GM11168 (cell line): ENCODE measurements around the gene ST6GAL1.

ENCODE experiments used
- in situ Hi-C: fragments of 300-500 bp; cut with MboI; formaldehyde crosslinking; loops from one replicate; pipeline ENCODE4 v1.12.0; 2022; ENCODE audit warnings: low sequenced_read_pairs; ENCODE audit not compliant: unreplicated experiment

ST6GAL1 gene

DNA sequence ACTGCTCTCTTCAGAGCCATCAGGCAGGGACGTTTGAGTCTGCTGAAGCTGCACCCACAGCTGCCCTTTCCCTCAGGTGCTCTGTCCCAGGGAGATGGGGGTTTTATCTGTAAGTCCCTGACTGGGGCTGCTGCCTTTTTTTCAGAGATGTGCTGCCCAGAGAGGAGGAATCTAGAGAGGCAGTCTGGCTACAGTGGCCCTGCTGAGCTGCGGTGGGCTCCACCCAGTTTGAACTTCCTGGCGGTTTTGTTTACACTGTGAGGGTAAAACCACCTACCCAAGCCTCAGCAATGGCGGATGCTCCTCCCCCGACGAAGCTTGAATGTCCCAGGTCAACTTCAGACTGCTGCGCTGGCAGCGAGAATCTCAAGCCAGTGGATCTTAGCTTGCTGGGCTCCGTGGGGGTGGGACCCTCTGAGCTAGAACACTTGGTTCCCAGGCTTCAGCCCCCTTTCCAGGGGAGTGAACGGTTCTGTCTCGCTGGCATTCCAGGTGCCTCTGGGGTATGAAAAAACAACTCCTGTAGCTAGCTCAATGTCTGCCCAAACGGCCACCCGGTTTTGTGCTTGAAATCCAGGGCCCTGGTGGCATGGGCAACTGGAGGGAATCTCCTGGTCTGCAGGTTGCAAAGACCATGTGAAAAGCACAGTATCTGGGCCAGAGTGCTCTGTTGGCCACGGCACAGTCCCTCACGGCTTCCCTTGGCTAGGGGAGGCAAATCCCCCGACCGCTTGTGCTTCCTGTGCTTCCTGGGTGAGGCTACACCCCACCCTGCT is 21.1 kb upstream of the ST6GAL1 start:
- in situ Hi-C loops = no loop called here

DNA sequence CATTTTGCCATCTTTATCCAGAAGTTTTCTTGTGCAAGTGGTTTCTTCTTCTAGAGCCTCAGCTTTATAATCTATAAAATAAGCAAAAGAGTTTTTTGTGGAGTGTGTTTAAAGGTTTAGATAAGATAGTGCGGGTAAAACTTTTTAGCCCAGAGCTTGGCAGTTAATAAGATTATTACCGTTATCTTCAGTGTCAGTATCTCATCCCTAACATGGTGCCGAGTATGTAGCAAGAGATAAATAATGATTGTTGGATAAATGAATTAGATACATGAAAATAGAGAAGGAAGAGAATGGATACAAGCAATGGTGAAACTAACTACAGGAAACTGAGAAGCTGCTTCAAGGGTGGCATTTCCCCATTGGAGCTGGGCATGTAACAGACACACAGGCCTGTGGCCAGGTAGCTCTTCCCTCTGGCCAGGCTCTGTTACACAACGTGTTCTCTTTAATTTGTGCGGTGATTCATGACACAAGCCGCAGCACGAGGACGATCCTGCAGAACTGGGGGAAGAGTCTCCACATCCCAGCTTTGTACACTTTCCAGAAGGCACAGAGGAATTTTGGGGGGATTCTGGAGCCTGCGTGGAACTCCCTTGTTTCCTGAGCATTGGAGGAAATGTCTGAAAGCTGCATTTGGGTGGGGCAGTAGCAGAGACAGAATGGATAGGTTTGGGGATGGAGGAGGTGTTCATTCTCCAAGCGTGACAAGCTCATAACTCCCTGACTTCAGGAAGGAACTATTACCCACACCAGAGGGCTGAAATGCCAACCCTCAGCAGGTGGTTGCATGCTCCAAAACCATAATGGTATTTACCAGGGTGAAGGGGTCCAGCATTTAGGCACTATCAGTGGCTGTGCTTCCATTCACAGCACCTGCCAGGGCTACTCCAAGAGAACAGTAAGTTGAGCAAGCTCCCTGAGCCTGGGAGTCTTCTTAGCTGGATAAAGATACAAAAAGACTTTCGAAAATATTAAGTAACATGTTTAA is 14.2 kb upstream of the ST6GAL1 start:
- in situ Hi-C loops = no loop called here

- in situ Hi-C loops = no loop called here
Observed at GRCh38 chr3:186917512-186918312, 12.6 kb upstream of the ST6GAL1 start.

DNA sequence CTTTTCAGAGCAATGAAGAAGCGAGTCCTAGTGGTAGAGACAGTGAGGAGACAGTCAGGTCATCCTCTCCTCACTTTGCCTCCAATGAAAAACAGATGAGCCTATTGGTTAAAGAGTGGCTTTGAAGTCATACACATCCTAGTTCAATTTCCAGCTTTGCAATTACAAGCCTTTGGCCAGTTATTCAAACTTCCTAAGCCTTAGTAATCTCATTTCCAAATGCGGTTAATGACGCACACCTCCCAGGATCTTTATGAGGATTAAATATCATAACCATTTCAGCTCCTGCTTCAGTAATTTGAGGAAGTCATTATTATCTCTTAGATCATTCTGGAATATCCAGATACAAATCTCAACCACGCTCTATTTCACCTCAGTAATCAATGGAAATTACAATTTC is 10.0 kb upstream of the ST6GAL1 start:
- in situ Hi-C loops = no loop called here

- in situ Hi-C loops = no loop called here
Observed at GRCh38 chr3:186920796-186921195, 9.5 kb upstream of the ST6GAL1 start.

- in situ Hi-C loops = no loop called here
Observed at GRCh38 chr3:186921578-186921977, 8.7 kb upstream of the ST6GAL1 start.

- in situ Hi-C loops = no loop called here
Observed at GRCh38 chr3:186922224-186922623, 8.1 kb upstream of the ST6GAL1 start.

DNA sequence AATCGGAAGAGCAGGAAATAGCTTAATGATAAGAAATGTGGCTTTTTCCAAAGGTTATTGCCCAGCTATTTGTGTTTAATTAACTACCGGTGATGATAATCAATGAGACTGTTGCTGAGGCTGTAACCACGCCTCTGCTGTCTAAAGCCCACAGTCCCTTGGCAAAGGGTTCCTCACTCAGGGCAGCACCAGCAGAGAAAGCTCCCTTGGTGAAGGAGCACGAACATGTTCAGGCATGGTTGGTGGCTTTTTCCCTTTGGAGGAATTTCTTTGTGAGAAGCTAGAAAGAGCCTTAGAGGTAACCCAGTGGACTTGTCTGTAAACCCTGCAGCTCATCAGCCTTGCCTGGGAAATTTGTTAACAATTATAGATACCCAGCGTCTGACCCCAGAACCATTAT is 7.5 kb upstream of the ST6GAL1 start:
- in situ Hi-C loops = no loop called here

DNA sequence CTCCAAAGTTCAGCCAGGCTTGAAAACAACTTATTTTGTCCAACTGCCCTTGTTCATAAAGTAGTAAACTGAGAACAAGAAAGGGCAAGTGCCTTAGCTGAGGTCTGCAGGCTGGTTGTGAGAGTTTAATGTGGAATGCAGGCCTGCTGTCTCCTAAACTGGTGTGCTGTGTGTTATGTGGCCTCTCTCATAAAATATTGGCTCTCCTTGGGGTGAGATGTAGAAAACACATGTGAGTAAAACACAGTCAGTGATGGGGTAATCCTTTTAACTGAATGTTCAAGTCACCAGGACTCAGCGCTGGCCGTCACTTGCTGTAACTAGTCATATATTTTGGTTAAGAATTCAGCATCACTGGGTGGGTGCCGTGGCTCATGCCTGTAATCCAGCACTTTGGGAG is 7.1 kb upstream of the ST6GAL1 start:
- in situ Hi-C loops = no loop called here

DNA sequence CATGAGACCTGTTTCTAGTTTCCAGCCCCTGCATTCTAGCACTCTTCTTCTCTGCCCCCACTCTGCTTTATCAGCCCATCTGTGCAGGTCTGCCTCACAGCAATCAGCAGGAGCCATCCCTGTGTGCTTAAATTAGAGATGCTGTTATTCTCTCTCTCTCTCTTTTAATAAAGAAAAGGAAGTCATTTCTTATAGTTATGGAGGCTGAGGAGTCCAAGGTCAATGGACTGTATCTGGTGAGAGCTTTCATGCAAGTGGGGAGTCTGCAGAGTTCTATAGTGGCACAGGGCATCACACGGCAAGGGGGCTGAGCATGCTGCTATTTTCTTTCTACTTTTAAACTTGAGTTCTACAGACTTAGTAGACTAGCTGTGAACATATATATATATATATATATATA is 4.5 kb upstream of the ST6GAL1 start:
- in situ Hi-C loops = no loop called here

DNA sequence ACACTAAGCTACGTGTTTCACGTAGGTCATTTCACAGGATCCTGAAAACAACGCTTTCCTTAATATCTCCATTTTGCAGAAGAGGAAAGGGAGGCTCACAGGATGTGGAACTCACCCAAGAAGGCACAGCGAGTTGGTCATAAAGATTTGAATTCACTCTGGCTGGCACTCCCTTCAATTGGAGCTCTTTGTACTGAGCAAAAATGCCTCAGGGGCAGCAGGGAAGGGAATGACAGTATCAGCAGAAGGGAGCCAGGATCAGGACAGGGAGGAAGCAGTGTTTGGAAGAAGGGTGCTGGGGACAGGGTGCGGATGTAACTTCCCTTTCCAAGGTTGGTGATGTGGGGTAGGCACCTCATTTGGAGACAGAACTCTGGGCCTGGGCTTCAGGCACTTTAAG is 1.1 kb upstream of the ST6GAL1 start:
- in situ Hi-C loops = no loop called here

DNA sequence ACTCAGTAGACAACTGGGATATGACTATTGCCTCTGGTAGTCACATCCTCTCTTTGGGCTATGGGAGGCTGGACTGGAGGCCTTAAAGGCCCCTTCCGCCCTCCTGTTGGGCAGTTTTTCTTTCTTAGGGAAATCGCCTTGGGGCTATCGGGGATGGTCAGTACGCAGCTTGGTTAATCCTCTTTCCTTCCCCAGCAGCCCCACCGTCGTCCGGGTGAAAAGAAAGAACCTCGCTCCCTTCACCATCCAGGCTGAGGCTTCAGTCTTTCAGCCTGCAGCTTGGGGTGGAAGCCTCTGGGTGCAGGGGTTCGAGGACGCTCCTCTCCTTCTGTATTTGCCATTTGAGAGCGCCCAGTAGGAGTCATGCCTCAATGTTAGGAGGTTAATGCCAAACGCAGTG is 641 bp upstream of the ST6GAL1 start:
- in situ Hi-C loops = no loop called here

- in situ Hi-C loops = no loop called here
Observed at GRCh38 chr3:186930641-186931531, 560 bp downstream of the ST6GAL1 start.

- in situ Hi-C loops = no loop called here
Observed at GRCh38 chr3:186931532-186932280, 1.4 kb downstream of the ST6GAL1 start.

DNA sequence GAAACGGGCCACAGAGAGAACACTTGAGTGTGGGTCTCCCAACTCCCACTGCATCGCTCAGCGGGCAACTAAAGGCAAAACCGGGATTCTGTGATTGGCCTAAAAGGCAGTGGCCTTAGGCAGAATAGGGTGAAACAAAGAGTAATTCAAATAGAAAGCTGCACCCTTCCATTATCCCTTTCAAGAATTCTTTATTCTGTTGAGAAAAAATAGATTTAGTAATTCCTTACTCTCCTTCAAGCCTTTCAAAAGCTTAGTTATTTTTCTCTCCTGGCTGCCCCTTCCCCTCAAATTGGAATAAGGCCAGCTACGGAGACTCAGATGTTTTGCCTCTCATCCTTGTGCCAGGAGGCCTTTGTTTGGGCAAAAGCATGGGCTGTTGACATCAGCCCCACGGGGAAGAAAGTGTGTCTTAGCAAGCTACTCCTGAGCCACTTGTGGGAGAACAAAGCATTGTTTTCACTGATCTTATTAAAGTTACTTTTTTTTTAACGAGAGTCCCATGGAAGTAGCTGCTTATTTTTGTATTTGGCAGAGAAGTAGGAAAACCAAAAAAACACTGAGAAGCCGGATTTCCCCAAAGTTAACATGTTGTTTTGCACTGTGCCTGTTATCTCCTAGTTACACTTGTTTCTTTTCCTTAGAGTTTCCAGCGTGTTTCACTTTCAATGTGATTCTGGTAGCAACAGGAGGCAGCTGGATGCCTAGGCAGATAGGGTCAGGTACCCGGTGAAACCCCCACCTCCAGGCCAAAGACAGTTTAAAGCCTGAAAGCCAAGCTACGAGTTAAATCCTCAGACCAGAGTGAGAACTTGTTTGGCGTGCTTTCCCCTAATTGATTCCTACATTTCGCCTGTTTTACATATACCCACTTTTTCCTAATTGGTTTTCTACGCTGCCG is 2.2 kb downstream of the ST6GAL1 start:
- in situ Hi-C loops = no loop called here

- in situ Hi-C loops = no loop called here
Observed at GRCh38 chr3:186933816-186934215, 3.5 kb downstream of the ST6GAL1 start.

DNA sequence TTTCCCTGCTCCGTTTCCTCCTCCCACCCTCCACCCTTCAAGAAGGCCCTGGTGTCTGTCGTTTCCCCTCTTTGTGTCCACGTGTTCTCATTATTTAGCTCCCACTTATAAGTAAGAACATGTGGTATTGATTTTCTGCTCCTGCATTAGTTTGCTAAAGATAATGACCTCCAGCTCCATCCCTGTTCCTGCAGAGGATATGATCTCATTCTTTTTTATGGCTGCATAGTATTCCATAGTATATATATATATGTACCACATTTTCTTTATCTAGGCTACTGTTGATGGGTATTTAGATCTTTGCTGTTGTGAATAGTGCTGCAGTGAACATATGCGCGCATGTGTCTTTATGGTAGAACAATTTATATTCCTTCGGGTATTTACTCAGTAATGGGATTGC is 4.8 kb downstream of the ST6GAL1 start:
- in situ Hi-C loops = no loop called here
